Stomach (tissue), 9 donors: Measurements from ENCODE around the gene BST1. TPM values are rescaled to one million over a fixed set of nuclear protein-coding genes. Genes with fewer than 3 reads are reported as not detected.

Source experiments
- DNase-seq, 2 donors: peaks; one replicate each; pipeline versions ENCODE4 v3.0.0 to v3.0.0-alpha.2; 2013 to 2019
- H3K27ac ChIP-seq, 5 donors: fragments of 200-600 bp in 4 of 5; sonication (generic) in 4 of 5; one replicate each; pipeline ENCODE4 v1.5.1; 2013 to 2019; ENCODE audit warnings: mild to moderate bottlenecking in 1 of 5, moderate library complexity in 1 of 5
- H3K27me3 ChIP-seq, 3 donors: fragments of 200-600 bp; sonication (generic); one replicate each; pipeline ENCODE4 v1.5.1; 2017 to 2019; ENCODE audit warnings: mixed run types in 1 of 3
- H3K36me3 ChIP-seq, 4 donors: fragments of 200-600 bp; sonication (generic); 1 replicate in 3 of 4; 2 replicates in 1 of 4; pipeline ENCODE4 v1.5.1; 2016 to 2019
- H3K4me1 ChIP-seq, 4 donors: fragments of 200-600 bp; sonication (generic); one replicate each; pipeline ENCODE4 v1.5.1; 2016 to 2019
- H3K4me3 ChIP-seq, 4 donors: fragments of 200-600 bp; sonication (generic) in 3 of 4; one replicate each; pipeline ENCODE4 v1.5.1; 2016 to 2019; ENCODE audit warnings: mild to moderate bottlenecking in 1 of 4
- H3K9me3 ChIP-seq, 4 donors: fragments of 200-600 bp; sonication (generic); one replicate each; pipeline ENCODE4 v1.5.1; 2016 to 2019
- CTCF ChIP-seq, 7 experiments: fragments of 450-650 bp in 4 of 7; fragments of 200-600 bp in 3 of 7; sonication (generic) in 3 of 7; IDR thresholded peaks; one replicate each; pipeline ENCODE4 v1.5.1; 2016 to 2019; ENCODE audit warnings: antibody characterized with exemption in 7 of 7, control low read depth in 2 of 7, mild to moderate bottlenecking in 1 of 7
- EP300 ChIP-seq: sonication (generic); formaldehyde crosslinking; IDR thresholded peaks from one replicate; pipeline ENCODE4 v1.6.1; 2017; ENCODE audit warnings: antibody characterized with exemption
- POLR2A ChIP-seq, 4 donors: fragments of 450-650 bp; IDR thresholded peaks; one replicate each; pipeline ENCODE4 v1.6.1; 2016; ENCODE audit warnings: antibody characterized with exemption in 4 of 4, control low read depth in 2 of 4, mild to moderate bottlenecking in 1 of 4, moderate library complexity in 1 of 4
- POLR2AphosphoS5 ChIP-seq, 3 donors: sonication (generic); formaldehyde crosslinking; IDR thresholded peaks; one replicate each; pipeline ENCODE4 v1.6.1; 2016; ENCODE audit warnings: antibody characterized with exemption in 3 of 3
- WGBS, 5 donors: extraction: QIAGEN DNeasy Blood & Tissue Kit in 3 of 5; methylation state at CpG; one replicate each; pipeline versions ENCODE4 v1.1.5 to v1.1.7; 2013 to 2018; 5-methylcytosine and 5-hydroxymethylcytosine counted together
- intact Hi-C: fragments of 100-400 bp; cut with DNase I; formaldehyde crosslinking; loops from one replicate; pipeline ENCODE4 v1.15.1; 2023; ENCODE audit warnings: low total_unique reads
- polyA plus RNA-seq, 3 donors: library from polyadenylated mRNA; stranded (reverse); fragments of 200-250 nt; gene quantifications; one replicate each; pipeline ENCODE4 v1.2.3, GENCODE V29; 2013
- total RNA-seq, 5 donors: library from RNA; depleted of rRNA; stranded (reverse); fragments of >200 nt; gene quantifications; one replicate each; pipeline versions ENCODE4 v1.1.0 to v1.2.3, GENCODE V29; 2014 to 2016
- donor health status: healthy with polysubstance abuse.
- donor health status: Bipolar disorder and iron deficiency.
- donor health status: healthy.

The BST1 gene
- total and polyA plus RNA-seq, 8 donors: 2.1 to 8.4 (median 2.8) TPM; not detected in 3

DNA sequence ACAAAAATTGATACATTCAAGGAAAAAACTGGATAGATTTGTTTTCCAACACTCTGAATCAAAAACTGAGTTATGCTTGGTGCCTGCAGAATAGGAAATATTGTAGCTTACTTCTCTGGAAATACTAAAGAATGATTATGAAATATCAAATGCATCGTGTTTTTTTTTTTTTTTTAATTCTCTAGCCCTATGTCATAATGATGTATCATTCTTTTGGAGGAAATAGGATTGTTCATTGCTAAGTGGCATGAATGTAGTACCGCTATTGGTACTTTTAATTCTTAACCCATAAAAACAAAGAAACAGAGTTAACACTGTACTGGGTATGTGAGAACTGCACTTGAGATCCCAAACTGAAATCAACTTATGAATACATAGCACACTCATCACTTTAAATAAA lies 28.8 kb upstream of the BST1 start:
- Histone ChIP-seq H3K27me3 (no peaks in the 10 kb centered on the region), H3K27ac (no peak overlapping the region), H3K4me3 (no peak overlapping the region), H3K9me3 (no peaks in the 10 kb centered on the region), H3K36me3 (no peaks in the 10 kb centered on the region), H3K4me1 (peaks cover 0 to 15% (median 0%) of the 10 kb centered on the region in 4 donors)
- 78 to 96% (median 90%) methylated on average over 2 of the region's 2 CpGs for WGBS, 5 donors
- TF ChIP-seq POLR2A (IDR thresholded peaks at IDR 0.05) (no peak), POLR2AphosphoS5 (IDR thresholded peaks at IDR 0.05) (no peak)
- intact Hi-C loops: no loop called here
- no peak for DNase-seq

GRCh38 chr4:15674926-15675325 lies 27.9 kb upstream of the BST1 start:
- intact Hi-C loops: no loop called here
- TF ChIP-seq CTCF (IDR thresholded peaks at IDR 0.05): no peak
- TF ChIP-seq POLR2AphosphoS5 (IDR thresholded peaks at IDR 0.05): no peak
- TF ChIP-seq EP300: no peak
- TF ChIP-seq POLR2A (IDR thresholded peaks at IDR 0.05): no peak
- H3K4me1 ChIP-seq: peaks cover 0 to 21% (median 0%) of the 10 kb centered on the region in 4 donors
- no peaks in the 10 kb centered on the region for H3K36me3 ChIP-seq
- no peak overlapping the region for H3K4me3 ChIP-seq
- H3K27ac ChIP-seq: no peak overlapping the region
- no peaks in the 10 kb centered on the region for H3K27me3 ChIP-seq
- no peak for DNase-seq
- WGBS, 5 donors: 91 to 97% (median 95%) methylated on average over 4 of the region's 4 CpGs
- H3K9me3 ChIP-seq: no peaks in the 10 kb centered on the region

- intact Hi-C loops: no loop called here
These were observed 27.5 kb upstream of the BST1 start for GRCh38 chr4:15675356-15675755.

DNA sequence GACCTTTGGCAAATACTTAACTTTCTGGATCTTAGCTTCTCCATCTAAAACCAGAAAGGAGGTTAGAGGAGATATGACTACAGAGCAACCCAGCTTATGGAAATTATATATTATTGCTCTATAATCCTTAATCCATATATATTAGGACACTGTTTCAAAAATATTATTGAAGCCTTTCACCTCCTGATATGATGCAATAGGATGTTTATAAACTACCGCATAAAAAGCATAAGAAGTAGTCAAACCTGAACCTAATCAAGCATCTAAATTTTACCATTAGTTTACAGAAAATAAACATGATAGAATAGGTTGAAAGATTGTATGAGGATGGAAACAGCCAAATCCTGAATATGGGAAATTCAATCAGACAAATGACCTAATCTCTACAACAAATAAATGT lies 26.8 kb upstream of the BST1 start:
- Histone ChIP-seq H3K27me3 (no peaks in the 10 kb centered on the region), H3K4me1 (peaks cover 0 to 32% (median 2%) of the 10 kb centered on the region in 4 donors), H3K9me3 (no peaks in the 10 kb centered on the region), H3K36me3 (no peaks in the 10 kb centered on the region), H3K27ac (no peak overlapping the region), H3K4me3 (no peak overlapping the region)
- TF ChIP-seq EP300: no peak
- no peak for TF ChIP-seq CTCF (IDR thresholded peaks at IDR 0.05)
- TF ChIP-seq POLR2A (IDR thresholded peaks at IDR 0.05): no peak
- TF ChIP-seq POLR2AphosphoS5 (IDR thresholded peaks at IDR 0.05): no peak
- no peak for DNase-seq
- WGBS, 5 donors: 73 to 100% (median 95%) methylated on average over 1 of the region's 1 CpG
- intact Hi-C loops: no loop called here

More at GRCh38 chr4:15675356-15675755, 27.5 kb upstream of the BST1 start:
- Histone ChIP-seq H3K27me3 (no peaks in the 10 kb centered on the region), H3K9me3 (no peaks in the 10 kb centered on the region), H3K36me3 (no peaks in the 10 kb centered on the region), H3K4me1 (peaks cover 0 to 25% (median 0%) of the 10 kb centered on the region in 4 donors), H3K27ac (no peak overlapping the region), H3K4me3 (no peak overlapping the region)
- TF ChIP-seq POLR2A (IDR thresholded peaks at IDR 0.05): no peak
- TF ChIP-seq CTCF (IDR thresholded peaks at IDR 0.05): no peak
- no peak for TF ChIP-seq POLR2AphosphoS5 (IDR thresholded peaks at IDR 0.05)
- TF ChIP-seq EP300: no peak
- no peak for DNase-seq
- WGBS, 5 donors: 85 to 94% (median 91%) methylated on average over 3 of the region's 3 CpGs

DNA sequence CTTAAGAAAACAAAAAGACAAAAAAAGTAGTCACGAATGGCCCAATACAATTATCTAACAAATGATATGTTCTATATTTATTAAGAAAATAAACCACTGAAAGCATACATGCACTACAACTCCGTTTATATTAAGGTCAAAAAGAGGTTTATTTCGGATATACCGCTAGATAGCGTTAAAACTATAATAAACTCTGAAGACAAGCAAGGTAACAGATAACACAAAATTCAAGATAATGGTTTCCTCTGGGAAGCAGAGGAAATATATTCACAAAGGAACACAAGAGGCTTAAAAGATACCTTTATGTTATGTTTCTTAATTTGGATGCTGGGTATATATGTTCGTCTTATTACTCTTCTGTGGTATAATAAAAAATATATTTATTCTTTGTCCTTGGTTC lies 26.0 kb upstream of the BST1 start:
- no peaks in the 10 kb centered on the region for H3K36me3 ChIP-seq
- H3K9me3 ChIP-seq: no peaks in the 10 kb centered on the region
- DNase-seq: no peak
- no peak overlapping the region for H3K27ac ChIP-seq
- TF ChIP-seq POLR2A (IDR thresholded peaks at IDR 0.05): no peak
- TF ChIP-seq EP300: no peak
- TF ChIP-seq CTCF (IDR thresholded peaks at IDR 0.05): no peak
- TF ChIP-seq POLR2AphosphoS5 (IDR thresholded peaks at IDR 0.05): no peak
- no peaks in the 10 kb centered on the region for H3K27me3 ChIP-seq
- no peak overlapping the region for H3K4me3 ChIP-seq
- 72 to 83% (median 74%) methylated on average over 6 of the region's 6 CpGs for WGBS, 5 donors
- intact Hi-C loops: no loop called here
- H3K4me1 ChIP-seq: peaks cover 0 to 35% (median 7%) of the 10 kb centered on the region in 4 donors
